ENCODE results near the gene TSPAN17.
A peak's percentile ranks its signal among the peaks of the same experiment; 100 is the strongest.

The TSPAN17 gene

GRCh38 chr5:176663566-176663965, 16.3 kb downstream of the TSPAN17 start:
- no peak overlapping the region for H3K4me3 ChIP-seq
- no peak for DNase-seq (ENCODE audit: low spot score in 2 of 2)
- peaks cover 5% of the 10 kb centered on the region; the same call in 1 of the 2 replicates for H3K27me3 ChIP-seq (ENCODE audit: low read depth)
- no peaks in the 10 kb centered on the region for H3K4me1 ChIP-seq
- H3K9me3 ChIP-seq = no peaks in the 10 kb centered on the region
- no peaks in the 10 kb centered on the region for H3K36me3 ChIP-seq (replicated peaks)
- in situ Hi-C loops (cut with MboI; ENCODE audit: low sequenced_read_pairs) = loop anchor here (5.0 kb wide), 2 partner anchors 294 to 449 kb away; no protein-coding TSS in a partner anchor

- Histone ChIP-seq H3K9me3 (no peaks in the 10 kb centered on the region), H3K4me1 (no peaks in the 10 kb centered on the region), H3K4me3 (no peak overlapping the region), H3K27me3 (ENCODE audit: low read depth) (peaks cover 5% of the 10 kb centered on the region; the same call in 1 of the 2 replicates), H3K36me3 (replicated peaks) (no peaks in the 10 kb centered on the region)
- in situ Hi-C loops (cut with MboI; ENCODE audit: low sequenced_read_pairs) = loop anchor here (5.0 kb wide), 2 partner anchors 293 to 448 kb away; no protein-coding TSS in a partner anchor
- DNase-seq (ENCODE audit: low spot score in 2 of 2) = no peak
These were observed 17.2 kb downstream of the TSPAN17 start for GRCh38 chr5:176664479-176664878.

- Histone ChIP-seq H3K27me3 (ENCODE audit: low read depth) (peaks cover 5% of the 10 kb centered on the region; the same call in 1 of the 2 replicates), H3K9me3 (no peaks in the 10 kb centered on the region), H3K4me3 (no peak overlapping the region), H3K36me3 (replicated peaks) (no peaks in the 10 kb centered on the region), H3K4me1 (no peaks in the 10 kb centered on the region)
- in situ Hi-C loops (cut with MboI; ENCODE audit: low sequenced_read_pairs) = loop anchor here (5.0 kb wide), 2 partner anchors 292 to 447 kb away; no protein-coding TSS in a partner anchor
- no peak for DNase-seq (ENCODE audit: low spot score in 2 of 2)
These were observed 17.6 kb downstream of the TSPAN17 start for GRCh38 chr5:176664886-176665285.

GRCh38 chr5:176665517-176665916, 18.2 kb downstream of the TSPAN17 start:
- Histone ChIP-seq H3K9me3 (no peaks in the 10 kb centered on the region), H3K27me3 (ENCODE audit: low read depth) (peaks cover 5% of the 10 kb centered on the region; the same call in 1 of the 2 replicates), H3K4me1 (no peaks in the 10 kb centered on the region), H3K4me3 (no peak overlapping the region), H3K36me3 (replicated peaks) (no peaks in the 10 kb centered on the region)
- DNase-seq (ENCODE audit: low spot score in 2 of 2) = no peak
- in situ Hi-C loops (cut with MboI; ENCODE audit: low sequenced_read_pairs) = no loop called here

GRCh38 chr5:176667637-176668036, 20.4 kb downstream of the TSPAN17 start:
- DNase-seq (ENCODE audit: low spot score in 2 of 2) = no peak
- H3K4me3 ChIP-seq = no peak overlapping the region
- H3K27me3 ChIP-seq (ENCODE audit: low read depth) = peaks cover 5% of the 10 kb centered on the region; the same call in 1 of the 2 replicates
- H3K9me3 ChIP-seq = no peaks in the 10 kb centered on the region
- in situ Hi-C loops (cut with MboI; ENCODE audit: low sequenced_read_pairs) = no loop called here
- no peaks in the 10 kb centered on the region for H3K36me3 ChIP-seq (replicated peaks)
- peaks cover 3% of the 10 kb centered on the region; the same call in 1 of the 2 replicates for H3K4me1 ChIP-seq

GRCh38 chr5:176670449-176670848, 23.2 kb downstream of the TSPAN17 start:
- H3K27me3 ChIP-seq (ENCODE audit: low read depth) = peaks cover 5% of the 10 kb centered on the region; the same call in 1 of the 2 replicates

GRCh38 chr5:176671399-176671798, 24.1 kb downstream of the TSPAN17 start:
- in situ Hi-C loops (cut with MboI; ENCODE audit: low sequenced_read_pairs) = no loop called here
- Histone ChIP-seq H3K27me3 (ENCODE audit: low read depth) (peaks cover 5% of the 10 kb centered on the region; the same call in 1 of the 2 replicates), H3K36me3 (replicated peaks) (no peaks in the 10 kb centered on the region), H3K9me3 (no peaks in the 10 kb centered on the region), H3K4me1 (peaks cover 3% of the 10 kb centered on the region; the same call in 1 of the 2 replicates), H3K4me3 (no peak overlapping the region)
- no peak for DNase-seq (ENCODE audit: low spot score in 2 of 2)

More at GRCh38 chr5:176670449-176670848, 23.2 kb downstream of the TSPAN17 start:
- in situ Hi-C loops (cut with MboI; ENCODE audit: low sequenced_read_pairs) = no loop called here
- Histone ChIP-seq H3K9me3 (no peaks in the 10 kb centered on the region), H3K4me1 (peaks cover 3% of the 10 kb centered on the region; the same call in 1 of the 2 replicates), H3K36me3 (replicated peaks) (no peaks in the 10 kb centered on the region), H3K4me3 (no peak overlapping the region)
- DNase-seq (ENCODE audit: low spot score in 2 of 2) = no peak

GRCh38 chr5:176671890-176672747, 24.8 kb downstream of the TSPAN17 start:
- Histone ChIP-seq H3K27me3 (ENCODE audit: low read depth) (peaks cover 5% of the 10 kb centered on the region; the same call in 1 of the 2 replicates), H3K4me1 (peaks cover 3% of the 10 kb centered on the region; the same call in 1 of the 2 replicates), H3K36me3 (replicated peaks) (no peaks in the 10 kb centered on the region), H3K9me3 (no peaks in the 10 kb centered on the region), H3K4me3 (no peak overlapping the region)
- DNase-seq (ENCODE audit: low spot score in 2 of 2) = peak; percentile 33 to 53
- in situ Hi-C loops (cut with MboI; ENCODE audit: low sequenced_read_pairs) = no loop called here

- Histone ChIP-seq H3K4me1 (peaks cover 3% of the 10 kb centered on the region; the same call in 1 of the 2 replicates), H3K9me3 (no peaks in the 10 kb centered on the region), H3K27me3 (ENCODE audit: low read depth) (no peaks in the 10 kb centered on the region), H3K36me3 (replicated peaks) (no peaks in the 10 kb centered on the region), H3K4me3 (no peak overlapping the region)
- in situ Hi-C loops (cut with MboI; ENCODE audit: low sequenced_read_pairs) = no loop called here
- DNase-seq (ENCODE audit: low spot score in 2 of 2) = no peak
These were observed 26.6 kb downstream of the TSPAN17 start for GRCh38 chr5:176673651-176674583.

- in situ Hi-C loops (cut with MboI; ENCODE audit: low sequenced_read_pairs) = no loop called here
- Histone ChIP-seq H3K4me3 (no peak overlapping the region), H3K9me3 (no peaks in the 10 kb centered on the region), H3K4me1 (peaks cover 3% of the 10 kb centered on the region; the same call in 1 of the 2 replicates), H3K27me3 (ENCODE audit: low read depth) (no peaks in the 10 kb centered on the region), H3K36me3 (replicated peaks) (no peaks in the 10 kb centered on the region)
- DNase-seq (ENCODE audit: low spot score in 2 of 2) = no peak
These were observed 27.5 kb downstream of the TSPAN17 start for GRCh38 chr5:176674799-176675198.

- no peaks in the 10 kb centered on the region for H3K36me3 ChIP-seq (replicated peaks)
- in situ Hi-C loops (cut with MboI; ENCODE audit: low sequenced_read_pairs) = no loop called here
- no peak overlapping the region for H3K4me3 ChIP-seq
- no peaks in the 10 kb centered on the region for H3K27me3 ChIP-seq (ENCODE audit: low read depth)
- no peaks in the 10 kb centered on the region for H3K9me3 ChIP-seq
- peaks cover 3% of the 10 kb centered on the region; the same call in 1 of the 2 replicates for H3K4me1 ChIP-seq
- peak in 1 of 2 experiments; percentile 54 for DNase-seq (ENCODE audit: low spot score in 2 of 2)
These were observed 28.5 kb downstream of the TSPAN17 start for GRCh38 chr5:176675676-176676360.

- H3K4me3 ChIP-seq = no peak overlapping the region
- H3K9me3 ChIP-seq = no peaks in the 10 kb centered on the region
- H3K4me1 ChIP-seq = peaks cover 3% of the 10 kb centered on the region; the same call in 1 of the 2 replicates
- DNase-seq (ENCODE audit: low spot score in 2 of 2) = no peak
- in situ Hi-C loops (cut with MboI; ENCODE audit: low sequenced_read_pairs) = no loop called here
- H3K36me3 ChIP-seq (replicated peaks) = no peaks in the 10 kb centered on the region
- H3K27me3 ChIP-seq (ENCODE audit: low read depth) = no peaks in the 10 kb centered on the region; the same call in 1 of the 2 replicates
These were observed 29.1 kb downstream of the TSPAN17 start for GRCh38 chr5:176676361-176676824.

All from HAP-1 (cell line).